ENCODE measurements around the gene ARID5A. TPM values are rescaled to one million over a fixed set of nuclear protein-coding genes. Genes with fewer than 3 reads are reported as not detected.

The ARID5A gene
- total and polyA plus RNA-seq, 9 of the 15 experiments (the other 6 are each of a cell fraction or from before 2014, with no cell fraction given), result 0.14 to 12.5 (median 3.0) TPM

- TF ChIP-seq ZNF23 (CRISPR knock-in tag; IDR thresholded peaks at IDR 0.05) (peak; percentile 97), HLTF (IDR thresholded peaks at IDR 0.05) (peak; percentile 52; the same call in 1 of the 2 replicates), TRIM24 (IDR thresholded peaks at IDR 0.05) (peak; percentile 58 to 79; a peak in 2 of 4 replicates), MAFK (IDR thresholded peaks at IDR 0.05; ENCODE audit: low read length) (peak; percentile 24; the same call in 1 of the 2 replicates), ZNF274 (IDR thresholded peaks at IDR 0.05; ENCODE audit: borderline replicate concordance, low read depth, low read length) (no peak), CREM (IDR thresholded peaks at IDR 0.05; ENCODE audit: low read depth) (peak; percentile 57), YY1 (IDR thresholded peaks at IDR 0.05; ENCODE audit: borderline replicate concordance in 1 of 3, control insufficient read depth in 1 of 3, extremely low read depth in 1 of 3, insufficient read depth in 3 of 3, insufficient read length in 1 of 3, insufficient replicate concordance in 2 of 3, low read depth in 1 of 3, low read length in 2 of 3) (peak in 1 of 3 experiments; percentile 26), MLLT1 (IDR thresholded peaks at IDR 0.05) (peak in 1 of 2 experiments; percentile 98; a peak in 2 of 4 replicates), NFE2 (IDR thresholded peaks at IDR 0.05; ENCODE audit: low read depth) (0 out of 2 replicates have a peak, but pooled peaks have one; percentile 27), ZNF217 (CRISPR knock-in tag; IDR thresholded peaks at IDR 0.05) (no peak), CBX3 (IDR thresholded peaks at IDR 0.05; ENCODE audit: borderline replicate concordance in 1 of 2, low read length in 2 of 2) (peak in 1 of 2 experiments; percentile 68; a peak in 1 of 3 replicates), SRSF1 (IDR thresholded peaks at IDR 0.05; ENCODE audit: low read depth, low read length) (no peak), TCF7L2 (IDR thresholded peaks at IDR 0.05; ENCODE audit: low read depth, low read length) (no peak), MEF2A (IDR thresholded peaks at IDR 0.05; ENCODE audit: control insufficient read depth, low read depth, low read length) (no peak), SPI1 (IDR thresholded peaks at IDR 0.05; ENCODE audit: borderline replicate concordance, low read depth, low read length) (peak; percentile 47; the same call in 1 of the 2 replicates), JUN (IDR thresholded peaks at IDR 0.05; ENCODE audit: borderline replicate concordance, low read depth, low read length) (peak; percentile 89), JUN (CRISPR knock-in tag; IDR thresholded peaks at IDR 0.05; ENCODE audit: borderline replicate concordance) (no peak), L3MBTL2 (IDR thresholded peaks at IDR 0.05) (peak; percentile 37; the same call in 1 of the 2 replicates), ZNF512 (tag; IDR thresholded peaks at IDR 0.05) (no peak), FOSL1 (tag; conservative IDR thresholded peaks at IDR 0.05) (peak; percentile 76)
These were observed 20.1 kb downstream of the ARID5A start (continued) for GRCh38 chr2:96556441-96557330.
